AG04449 (cell line): Measurements from ENCODE around the gene DIAPH1.

Experiments used
- CTCF ChIA-PET: fragments of 350-600 bp; formaldehyde crosslinking; extraction: SDS; loops from one replicate; lab custom pipeline; 2021; ENCODE audit warnings: antibody characterized with exemption; lab: Yijun Ruan, JAX
- POLR2A ChIA-PET: fragments of 400-600, 350-600 bp; formaldehyde crosslinking; extraction: SDS; loops from one replicate; lab custom pipeline; 2020; ENCODE audit warnings: antibody characterized with exemption, inconsistent platforms; lab: Yijun Ruan, JAX
- DNase-seq: peaks from one replicate; pipeline ENCODE4 v3.0.0-alpha.2; 2010; ENCODE audit warnings: low read depth, low spot score
- H3K4me3 ChIP-seq: 2 replicates; pipeline ENCODE4 v1.5.1; 2011; ENCODE audit warnings: low read depth, mild to moderate bottlenecking, control low read depth, low read length
- CTCF ChIP-seq: IDR thresholded peaks from one replicate; pipeline ENCODE4 v1.5.1; 2011; ENCODE audit warnings: mild to moderate bottlenecking, moderate library complexity, low read length, control low read depth, inconsistent platforms; ENCODE audit not compliant: insufficient read depth; ENCODE audit errors: missing control alignments

The DIAPH1 gene

GRCh38 chr5:141515141-141515540 is 103.7 kb downstream of the DIAPH1 start:
- no peak for TF ChIP-seq CTCF
- POLR2A ChIA-PET, result interaction anchor here (0.5 to 3.9 kb wide), 4 partner anchors 10 to 82 kb away, joined by 3 to 13 read pairs (median 6); partner anchors contain the start of gene PCDHGC5
- no peak for DNase-seq
- CTCF ChIA-PET, result interaction anchor here (1.0 to 37.5 kb wide), 10 partner anchors 2 to 132 kb away, joined by 3 to 856 read pairs (median 20); partner anchors contain the start of genes DIAPH1, PCDHGA10, PCDHGA11 and PCDHGA7
- H3K4me3 ChIP-seq, result no peak overlapping the region

- CTCF ChIA-PET, result interaction anchor here (1.0 to 37.5 kb wide), 12 partner anchors 3 to 132 kb away, joined by 3 to 856 read pairs (median 15); partner anchors contain the start of genes DIAPH1, PCDHGA10, PCDHGA11 and PCDHGA12
- DNase-seq, result no peak
- no peak for TF ChIP-seq CTCF
Measured at GRCh38 chr5:141514330-141515133, 104.3 kb downstream of the DIAPH1 start.

DNA sequence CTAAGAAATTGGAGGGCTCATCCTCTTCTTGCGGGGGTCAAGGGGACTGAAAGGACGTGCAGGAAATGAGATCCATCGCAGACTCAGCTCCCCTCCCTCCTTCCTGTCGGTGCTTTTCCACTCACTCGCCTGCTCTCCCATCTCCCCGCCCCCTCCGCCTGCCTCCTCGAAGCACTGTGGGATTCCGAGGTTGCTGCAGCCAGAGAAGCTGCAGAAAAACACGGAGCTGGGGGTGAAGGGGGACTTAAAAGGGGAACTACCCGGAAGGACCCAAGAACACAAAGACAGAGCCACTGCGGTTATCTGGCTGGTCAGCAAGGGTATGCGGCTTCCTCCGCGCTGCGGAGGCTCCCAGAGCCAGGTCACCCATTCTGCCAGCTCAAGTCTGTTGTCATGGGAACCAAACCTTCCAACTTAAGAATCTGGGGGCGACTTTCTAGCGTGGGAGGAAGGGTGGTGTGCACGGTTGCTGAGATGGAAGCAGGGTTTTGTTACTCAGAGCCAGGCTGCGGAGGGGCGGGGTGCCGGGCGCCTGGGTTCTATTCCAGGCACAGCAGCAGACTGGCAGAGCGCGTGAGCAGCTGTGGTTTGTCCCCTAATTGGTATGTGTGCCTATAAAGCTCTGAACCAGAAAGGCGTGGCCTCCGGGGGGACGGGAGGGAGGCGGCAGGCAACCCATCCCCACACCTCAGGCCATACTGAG is 105.0 kb downstream of the DIAPH1 start:
- no peak for TF ChIP-seq CTCF
- ChIA-PET CTCF (interaction anchor here (1.0 to 37.5 kb wide), 12 partner anchors 4 to 105 kb away, joined by 3 to 856 read pairs (median 15); partner anchors contain the start of genes DIAPH1, PCDHGA10, PCDHGA11 and PCDHGA12), POLR2A (interaction anchor here (0.7 to 3.9 kb wide), 9 partner anchors 10 to 93 kb away, joined by 3 to 13 read pairs (median 6); partner anchors contain the start of genes PCDHGA11, PCDHGA12, PCDHGC3 and PCDHGC5)
- DNase-seq, result peak; percentile 76
- peak overlapping the region; percentile 52 for H3K4me3 ChIP-seq

More at GRCh38 chr5:141514330-141515133, 104.3 kb downstream of the DIAPH1 start:
- peak overlapping the region; percentile 52 for H3K4me3 ChIP-seq
- POLR2A ChIA-PET, result interaction anchor here (1.2 to 3.9 kb wide), 6 partner anchors 10 to 43 kb away, joined by 3 to 13 read pairs (median 6); partner anchors contain the start of genes PCDHGC3 and PCDHGC5

DNA sequence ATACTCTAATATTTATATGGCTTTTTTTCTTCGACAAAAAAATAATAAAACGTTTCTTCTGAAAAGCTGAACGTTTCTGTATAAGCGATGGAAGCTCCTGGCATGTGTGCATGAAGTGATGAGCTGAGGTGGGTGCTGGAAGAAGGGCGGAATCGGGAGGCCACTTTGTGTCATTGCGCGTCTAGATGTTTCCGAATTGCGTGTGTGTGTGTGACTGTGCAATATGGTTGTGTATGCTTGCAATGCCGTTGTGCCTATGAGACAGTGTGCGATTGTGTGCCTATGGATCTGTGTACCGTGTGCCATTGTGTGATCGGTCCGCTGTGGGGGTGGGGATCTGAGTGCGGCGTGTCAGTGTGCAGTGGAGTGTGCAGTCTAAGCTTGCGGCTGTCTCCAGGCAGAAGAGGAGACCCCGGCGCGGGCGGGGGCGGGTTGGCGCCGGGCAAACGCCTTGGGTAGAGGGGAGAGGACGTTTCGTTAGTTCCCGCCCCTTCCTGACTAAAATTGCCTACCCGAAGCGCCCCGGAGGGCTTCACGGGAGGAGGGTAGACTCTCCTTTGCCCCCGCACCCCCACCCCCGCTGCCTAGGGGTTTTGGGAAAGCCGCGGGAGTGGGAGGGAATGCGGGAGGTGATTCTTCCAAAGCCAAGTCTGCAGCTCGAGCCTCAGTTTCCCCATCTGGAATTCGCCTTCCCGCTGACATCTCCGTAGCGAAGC is 105.7 kb downstream of the DIAPH1 start:
- no peak for TF ChIP-seq CTCF
- POLR2A ChIA-PET, result interaction anchor here (0.7 to 3.9 kb wide), 9 partner anchors 10 to 93 kb away, joined by 3 to 13 read pairs (median 6); partner anchors contain the start of genes PCDHGA11, PCDHGA12, PCDHGC3 and PCDHGC5
- CTCF ChIA-PET, result interaction anchor here (0.6 to 37.5 kb wide), 21 partner anchors 4 to 182 kb away, joined by 3 to 856 read pairs (median 5); partner anchors contain the start of genes PCDHGA1, PCDHGA10, PCDHGA11 and PCDHGA12
- DNase-seq, result no peak
- peak overlapping the region; percentile 52 for H3K4me3 ChIP-seq

- CTCF ChIA-PET, result interaction anchor here (0.6 to 37.5 kb wide), 24 partner anchors 5 to 182 kb away, joined by 3 to 856 read pairs (median 4); partner anchors contain the start of genes PCDHGA1, PCDHGA10, PCDHGA11 and PCDHGA12
- POLR2A ChIA-PET, result interaction anchor here (1.3 to 3.9 kb wide), 2 partner anchors 19 to 45 kb away, joined by 6 to 13 read pairs; no protein-coding TSS in a partner anchor
- TF ChIP-seq CTCF, result peak; percentile 80
- peak overlapping the region; percentile 52 for H3K4me3 ChIP-seq
- no peak for DNase-seq
Measured at GRCh38 chr5:141512390-141512910, 106.3 kb downstream of the DIAPH1 start.
